Left ventricle myocardium superior (tissue), 1 donor: ENCODE data around the gene CTDNEP1. TPM values are rescaled to one million over a fixed set of nuclear protein-coding genes. Genes with fewer than 3 reads are reported as not detected.
A peak's percentile ranks its signal among the peaks of the same experiment; 100 is the strongest.

ENCODE experiments used
- ATAC-seq: fragments of 200-7000 bp; cut with Tn5 transposase; one replicate; pipeline ENCODE4 v1.9.1; 2020; ENCODE audit warnings: mild to moderate bottlenecking, moderate library complexity
- DNase-seq: peaks from one replicate; pipeline ENCODE4 v3.0.0-alpha.2; 2020
- intact Hi-C: fragments of 100-400 bp; cut with micrococcal nuclease; formaldehyde crosslinking; loops from one replicate; pipeline ENCODE4 v1.11.0; 2022
- total RNA-seq: library from RNA; stranded (reverse); fragmentation: NEBNext Ultra II Directional; extraction: Animal tissue kit (Norgen Biotek cat#: 25700); gene quantifications from one replicate; pipeline ENCODE4 v1.2.1, GENCODE V29; 2021
- donor health status: DM: no; HTN: yes; CAD: no; lungs with severe emphysema.

CTDNEP1 gene
- total RNA-seq, 1 donor from 2014 or later, result 122 TPM

GRCh38 chr17:7220593-7221277 is 30.8 kb downstream of the CTDNEP1 start:
- DNase-seq (peak; percentile 58), ATAC-seq (peak; percentile 4)
- intact Hi-C loops, result no loop called here

GRCh38 chr17:7219812-7220592 is 31.5 kb downstream of the CTDNEP1 start, which contains the start of the genes ACADVL and DLG4:
Gene ACADVL (plus strand): TSS chr17:7219938. CDS start chr17:7219985, 47 bp downstream.
Gene DLG4 (minus strand): TSS chr17:7219836.
- ATAC-seq, result peak; percentile 82
- DNase-seq, result peak; percentile 97
- intact Hi-C loops, result no loop called here

- DNase-seq (peak; percentile 11), ATAC-seq (no peak)
Observed at GRCh38 chr17:7219229-7219811, 32.2 kb downstream of the CTDNEP1 start.

GRCh38 chr17:7218758-7219157 is 32.8 kb downstream of the CTDNEP1 start:
- intact Hi-C loops, result no loop called here
- DNase-seq (peak; percentile 22), ATAC-seq (no peak)

More at GRCh38 chr17:7219229-7219811, 32.2 kb downstream of the CTDNEP1 start:
- intact Hi-C loops, result no loop called here

GRCh38 chr17:7218166-7218565 is 33.4 kb downstream of the CTDNEP1 start:
- peak; percentile 57 for DNase-seq
- intact Hi-C loops, result no loop called here
- ATAC-seq, result no peak

- ATAC-seq, result no peak
- intact Hi-C loops, result no loop called here
Observed at GRCh38 chr17:7217113-7217987, 34.2 kb downstream of the CTDNEP1 start.

GRCh38 chr17:7216242-7217112 is 35.1 kb downstream of the CTDNEP1 start:
- peak; percentile 41 for DNase-seq
- intact Hi-C loops, result no loop called here
- no peak for ATAC-seq

More at GRCh38 chr17:7217113-7217987, 34.2 kb downstream of the CTDNEP1 start:
- DNase-seq, result peak; percentile 53

- peak; percentile 27 for DNase-seq
- intact Hi-C loops, result no loop called here
- ATAC-seq, result no peak
Observed at GRCh38 chr17:7215652-7216180, 35.8 kb downstream of the CTDNEP1 start.

GRCh38 chr17:7215136-7215638 is 36.3 kb downstream of the CTDNEP1 start:
- intact Hi-C loops, result no loop called here
- DNase-seq (peak; percentile 33), ATAC-seq (no peak)

- peak; percentile 99 for DNase-seq
- peak; percentile 87 for ATAC-seq
- intact Hi-C loops, result no loop called here
Observed at GRCh38 chr17:7214300-7215135, 37.0 kb downstream of the CTDNEP1 start.

- ATAC-seq, result peak; percentile 0
- intact Hi-C loops, result no loop called here
- DNase-seq, result peak; percentile 73
Observed at GRCh38 chr17:7213895-7214299, 37.6 kb downstream of the CTDNEP1 start.

GRCh38 chr17:7211491-7212273 is 39.9 kb downstream of the CTDNEP1 start:
- intact Hi-C loops, result no loop called here
- ATAC-seq, result no peak
- peak; percentile 25 for DNase-seq

- intact Hi-C loops, result no loop called here
- ATAC-seq, result no peak
- no peak for DNase-seq
Observed at GRCh38 chr17:7208754-7209460, 42.6 kb downstream of the CTDNEP1 start.

GRCh38 chr17:7208027-7208571 is 43.4 kb downstream of the CTDNEP1 start:
- no peak for ATAC-seq
- intact Hi-C loops, result no loop called here
- DNase-seq, result peak; percentile 27
